ENCODE measurements around the gene WDR76. TPM values are rescaled to one million over a fixed set of nuclear protein-coding genes. Genes with fewer than 3 reads are reported as not detected.

Gene WDR76
- total RNA-seq, 4 donors from 2014 or later: 6.4 to 11.4 (median 10.1) TPM

DNA sequence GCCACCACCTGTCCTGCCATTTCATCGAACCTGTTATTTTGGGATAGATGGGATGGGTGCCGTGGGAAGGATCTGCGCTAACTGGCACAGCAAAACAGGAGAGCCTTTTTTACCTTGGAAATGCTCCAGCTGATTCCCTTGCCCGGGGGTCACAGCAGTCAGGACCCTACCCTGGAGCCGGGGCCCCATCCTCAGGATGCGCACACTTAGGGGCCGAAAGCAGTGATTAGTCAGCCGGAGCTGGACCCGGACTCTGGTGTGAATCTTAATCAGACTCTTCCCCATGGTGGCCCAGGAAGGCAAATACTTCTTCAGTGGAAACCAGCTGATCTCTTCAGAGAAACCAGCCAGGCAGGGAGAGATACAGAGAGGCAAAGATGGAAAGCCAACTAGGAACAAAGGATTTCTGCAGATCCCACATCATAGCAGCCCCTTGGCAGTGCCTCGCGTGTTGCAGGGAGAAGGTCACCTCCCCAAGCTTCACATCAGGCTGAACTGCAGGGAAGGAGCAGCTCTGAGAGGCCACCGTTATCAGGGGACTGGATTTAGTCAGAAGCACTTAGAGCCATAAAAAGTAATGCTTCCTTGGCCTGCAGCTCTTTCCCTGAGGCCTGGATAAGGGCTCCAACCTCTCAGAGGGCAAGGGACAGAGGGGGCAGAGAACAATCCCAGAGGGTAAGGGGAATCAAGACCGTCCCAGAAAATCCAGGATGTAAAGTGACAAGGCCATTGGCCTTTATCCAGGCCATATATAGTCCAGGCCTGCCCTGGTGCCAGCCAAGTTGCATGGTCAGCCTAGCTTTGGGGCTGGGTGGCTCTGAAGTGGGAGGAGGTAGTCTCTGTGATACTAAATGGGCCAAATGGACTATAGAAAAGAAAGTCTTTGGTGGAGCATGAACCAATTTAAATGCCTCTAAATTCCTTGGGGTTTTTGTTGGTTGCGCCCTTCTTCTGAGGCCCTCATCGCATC is 52.9 kb downstream of the WDR76 start:
- ATAC-seq: no peak
- Histone ChIP-seq H3K27ac (no peak overlapping the region), H3K9me3 (no peaks in the 10 kb centered on the region), H3K36me3 (peaks cover 0 to 5% of the 10 kb centered on the region in 2 donors), H3K4me1 (no peaks in the 10 kb centered on the region), H3K27me3 (no peaks in the 10 kb centered on the region), H3K4me3 (no peak overlapping the region)
- TF ChIP-seq POLR2A (IDR thresholded peaks at IDR 0.05): no peak
- TF ChIP-seq EP300 (IDR thresholded peaks at IDR 0.05): no peak
- TF ChIP-seq, protein P1, sequence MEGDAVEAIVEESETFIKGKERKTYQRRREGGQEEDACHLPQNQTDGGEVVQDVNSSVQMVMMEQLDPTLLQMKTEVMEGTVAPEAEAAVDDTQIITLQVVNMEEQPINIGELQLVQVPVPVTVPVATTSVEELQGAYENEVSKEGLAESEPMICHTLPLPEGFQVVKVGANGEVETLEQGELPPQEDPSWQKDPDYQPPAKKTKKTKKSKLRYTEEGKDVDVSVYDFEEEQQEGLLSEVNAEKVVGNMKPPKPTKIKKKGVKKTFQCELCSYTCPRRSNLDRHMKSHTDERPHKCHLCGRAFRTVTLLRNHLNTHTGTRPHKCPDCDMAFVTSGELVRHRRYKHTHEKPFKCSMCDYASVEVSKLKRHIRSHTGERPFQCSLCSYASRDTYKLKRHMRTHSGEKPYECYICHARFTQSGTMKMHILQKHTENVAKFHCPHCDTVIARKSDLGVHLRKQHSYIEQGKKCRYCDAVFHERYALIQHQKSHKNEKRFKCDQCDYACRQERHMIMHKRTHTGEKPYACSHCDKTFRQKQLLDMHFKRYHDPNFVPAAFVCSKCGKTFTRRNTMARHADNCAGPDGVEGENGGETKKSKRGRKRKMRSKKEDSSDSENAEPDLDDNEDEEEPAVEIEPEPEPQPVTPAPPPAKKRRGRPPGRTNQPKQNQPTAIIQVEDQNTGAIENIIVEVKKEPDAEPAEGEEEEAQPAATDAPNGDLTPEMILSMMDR (IDR thresholded peaks at IDR 0.05): no peak
- TF ChIP-seq POLR2AphosphoS5 (IDR thresholded peaks at IDR 0.05): no peak
- 69 to 88% methylated on average over 5 to 9 of the region's 15 CpGs for WGBS, 2 donors (ENCODE audit: low coverage in 1 of 2)

DNA sequence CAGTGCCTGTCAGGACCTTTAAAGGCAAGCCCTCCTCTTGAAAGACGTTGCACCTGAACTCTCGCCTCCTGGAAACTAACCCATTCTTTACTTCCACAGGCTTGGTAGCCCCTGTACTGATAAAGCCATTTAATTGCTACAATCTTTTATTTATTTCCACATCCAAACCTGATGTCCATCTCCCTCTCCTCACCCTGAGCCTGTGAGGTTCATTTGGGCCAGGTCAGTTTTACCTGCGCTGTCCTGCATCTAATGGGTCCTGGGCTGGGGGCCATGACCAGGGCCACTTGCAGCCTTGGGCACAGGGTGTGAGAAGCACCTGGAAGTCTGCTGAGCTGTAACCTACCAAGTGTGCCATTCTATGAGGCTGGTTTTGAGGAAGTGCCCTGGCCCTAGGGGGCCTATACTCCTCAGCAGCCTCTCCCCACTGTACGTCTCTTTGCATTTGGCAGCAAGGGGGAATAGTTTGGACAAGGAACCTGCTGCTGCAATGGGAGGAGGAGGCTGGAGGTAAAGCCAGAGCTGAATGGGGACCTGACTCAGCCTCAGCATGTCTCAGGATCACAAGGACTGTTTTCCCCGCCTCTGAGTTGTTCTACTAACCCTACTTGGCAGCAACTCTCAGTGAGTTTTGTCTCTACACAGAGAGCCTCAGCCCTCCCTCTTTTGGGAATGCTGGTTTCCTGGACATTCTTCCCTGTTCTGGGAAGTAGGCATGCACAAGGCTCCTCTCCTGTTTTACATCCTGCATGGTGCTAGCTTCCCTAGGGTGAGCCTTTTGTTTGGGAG is 53.8 kb downstream of the WDR76 start:
- WGBS, 2 donors (ENCODE audit: low coverage in 1 of 2): 85 to 100% methylated on average over 2 to 5 of the region's 5 CpGs
- ATAC-seq: no peak

DNA sequence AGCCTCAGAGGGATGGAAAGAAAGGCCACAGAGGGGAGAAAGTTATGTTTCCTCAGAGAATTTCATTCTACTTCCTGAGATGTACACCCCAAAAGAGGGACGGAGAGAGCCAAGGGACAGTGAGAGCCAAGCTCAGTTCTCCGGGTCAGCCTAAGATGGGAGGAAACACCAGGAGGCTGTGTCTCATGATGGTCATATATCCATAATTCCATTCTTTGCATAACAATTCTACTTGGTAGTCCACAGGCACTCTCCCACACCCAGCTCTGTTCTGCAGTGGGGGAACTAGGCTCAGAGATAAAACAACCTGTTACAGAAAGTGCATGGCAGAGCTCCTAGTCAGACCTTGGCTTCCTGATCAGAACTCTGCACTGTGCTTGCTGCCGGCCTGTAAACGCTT is 54.4 kb downstream of the WDR76 start:
- Histone ChIP-seq H3K4me1 (no peaks in the 10 kb centered on the region), H3K27ac (no peak overlapping the region), H3K9me3 (no peaks in the 10 kb centered on the region), H3K4me3 (no peak overlapping the region), H3K36me3 (peaks cover 0 to 5% of the 10 kb centered on the region in 2 donors), H3K27me3 (no peaks in the 10 kb centered on the region)
- TF ChIP-seq POLR2A (IDR thresholded peaks at IDR 0.05) (no peak), POLR2AphosphoS5 (IDR thresholded peaks at IDR 0.05) (no peak), EP300 (IDR thresholded peaks at IDR 0.05) (no peak)
- TF ChIP-seq, protein P1 (IDR thresholded peaks at IDR 0.05): no peak
- no peak for ATAC-seq
- WGBS, 2 donors (ENCODE audit: low coverage in 1 of 2): 90 to 95% methylated on average over 4 of the region's 4 CpGs

More for the DNA sequence above, 53.8 kb downstream of the WDR76 start:
- Histone ChIP-seq H3K4me1 (no peaks in the 10 kb centered on the region), H3K9me3 (no peaks in the 10 kb centered on the region), H3K27ac (no peak overlapping the region), H3K36me3 (peaks cover 0 to 5% of the 10 kb centered on the region in 2 donors), H3K27me3 (no peaks in the 10 kb centered on the region), H3K4me3 (no peak overlapping the region)
- TF ChIP-seq POLR2A (IDR thresholded peaks at IDR 0.05) (no peak), EP300 (IDR thresholded peaks at IDR 0.05) (no peak), POLR2AphosphoS5 (IDR thresholded peaks at IDR 0.05) (no peak)
- TF ChIP-seq, protein P1 (IDR thresholded peaks at IDR 0.05): no peak

DNA sequence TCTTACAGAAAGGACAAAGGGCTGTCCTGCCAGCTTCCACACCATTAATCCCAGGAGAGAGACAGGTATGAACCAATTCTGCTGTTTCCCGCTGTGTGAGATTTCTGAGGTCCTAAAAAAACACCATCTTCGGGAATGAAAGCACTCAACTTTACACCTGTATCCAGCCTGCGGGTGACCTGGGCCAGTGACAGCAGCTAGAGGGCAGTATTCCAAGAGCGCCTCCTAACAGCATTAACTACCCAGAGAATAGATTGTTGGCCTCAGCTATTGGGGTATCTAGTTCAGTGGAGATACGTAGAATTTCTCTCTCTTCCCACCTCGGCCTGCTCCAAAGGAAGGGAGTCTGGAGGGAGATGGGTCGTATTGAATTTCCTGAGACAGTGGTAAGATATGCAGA is 55.1 kb downstream of the WDR76 start:
- H3K4me3 ChIP-seq: no peak overlapping the region
- no peaks in the 10 kb centered on the region for H3K27me3 ChIP-seq
- no peak for ATAC-seq
- peaks cover 0 to 5% of the 10 kb centered on the region in 2 donors for H3K36me3 ChIP-seq
- no peaks in the 10 kb centered on the region for H3K9me3 ChIP-seq
- TF ChIP-seq, protein P1 (IDR thresholded peaks at IDR 0.05): peak in 1 of 4 experiments; percentile 23
- TF ChIP-seq EP300 (IDR thresholded peaks at IDR 0.05): no peak
- H3K27ac ChIP-seq: no peak overlapping the region
- no peaks in the 10 kb centered on the region for H3K4me1 ChIP-seq
- 91 to 100% methylated on average over 2 to 6 of the region's 7 CpGs for WGBS, 2 donors (ENCODE audit: low coverage in 1 of 2)

All from gastroesophageal sphincter (tissue), 4 donors.